ENCODE data around the gene TMC6.
A peak's percentile ranks its signal among the peaks of the same experiment; 100 is the strongest.
"Not testable (repeated sequence)": the region's sequence is repeated elsewhere in the genome, so short reads cannot be mapped to it uniquely, and the experiment has no call there.

Gene TMC6

GRCh38 chr17:78128551-78129350 is at the start of gene TMC6:
TSS of gene TMC6 (minus strand) at chr17:78128755. CDS start at chr17:78126832, 1,923 bp downstream.
- DNase-seq (ENCODE audit: low read depth in 2 of 2), result no peak

GRCh38 chr17:78176548-78177025 is 48.0 kb upstream of the TMC6 start:
- peak; percentile 52 to 62 for DNase-seq (ENCODE audit: low read depth in 2 of 2)

GRCh38 chr17:78175643-78175981 is 47.1 kb upstream of the TMC6 start:
- DNase-seq (ENCODE audit: low read depth in 2 of 2), result no peak

- DNase-seq (ENCODE audit: low read depth in 2 of 2), result no peak
These were observed 46.5 kb upstream of the TMC6 start for GRCh38 chr17:78174870-78175642.

GRCh38 chr17:78174346-78174869 is 45.9 kb upstream of the TMC6 start:
- no peak for DNase-seq (ENCODE audit: low read depth in 2 of 2)

- DNase-seq (ENCODE audit: low read depth in 2 of 2), result no peak
These were observed 44.7 kb upstream of the TMC6 start for GRCh38 chr17:78173097-78173715.

GRCh38 chr17:78172249-78173051 is 43.9 kb upstream of the TMC6 start:
- no peak for DNase-seq (ENCODE audit: low read depth in 2 of 2)

GRCh38 chr17:78171591-78172248 is 43.2 kb upstream of the TMC6 start:
- not testable (repeated sequence) for DNase-seq (ENCODE audit: low read depth in 2 of 2)

- no peak for DNase-seq (ENCODE audit: low read depth in 2 of 2)
These were observed 42.4 kb upstream of the TMC6 start for GRCh38 chr17:78170692-78171590.

- DNase-seq (ENCODE audit: low read depth in 2 of 2), result no peak
These were observed 40.6 kb upstream of the TMC6 start for GRCh38 chr17:78168903-78169793.

- peak; percentile 67 to 68 for DNase-seq (ENCODE audit: low read depth in 2 of 2)
These were observed 39.8 kb upstream of the TMC6 start, which contains the start of gene SYNGR2 for GRCh38 chr17:78168242-78168902. TSS of gene SYNGR2 (plus strand) at chr17:78168581. CDS start at chr17:78168617, 36 bp downstream.

- DNase-seq (ENCODE audit: low read depth in 2 of 2), result no peak
These were observed 37.9 kb upstream of the TMC6 start for GRCh38 chr17:78166416-78166815.

GRCh38 chr17:78164748-78165607 is 36.4 kb upstream of the TMC6 start:
- no peak for DNase-seq (ENCODE audit: low read depth in 2 of 2)

GRCh38 chr17:78163881-78164747 is 35.6 kb upstream of the TMC6 start:
- DNase-seq (ENCODE audit: low read depth in 2 of 2), result no peak

- DNase-seq (ENCODE audit: low read depth in 2 of 2), result no peak
These were observed 31.1 kb upstream of the TMC6 start for GRCh38 chr17:78159575-78160158.
